Superior temporal gyrus (tissue), 1 donor: ENCODE data around the gene HS2ST1.
"Not testable (repeated sequence)": the region's sequence is repeated elsewhere in the genome, so short reads cannot be mapped to it uniquely, and the experiment has no call there.

Experiments
- DNase-seq: peaks from one replicate; pipeline ENCODE4 v3.0.0-alpha.2; 2016; ENCODE audit errors: extremely low spot score

The HS2ST1 gene

GRCh38 chr1:87023326-87023725 is 108.9 kb downstream of the HS2ST1 start:
- DNase-seq, result no peak

GRCh38 chr1:87024936-87025540 is 110.6 kb downstream of the HS2ST1 start:
- DNase-seq, result peak; percentile 59

GRCh38 chr1:87027561-87027960 is 113.1 kb downstream of the HS2ST1 start:
- DNase-seq, result not testable (repeated sequence)

- DNase-seq, result no peak
Observed at GRCh38 chr1:87028576-87028975, 114.1 kb downstream of the HS2ST1 start.

- no peak for DNase-seq
Observed at GRCh38 chr1:87030740-87031690, 116.6 kb downstream of the HS2ST1 start.

- DNase-seq, result no peak
Observed at GRCh38 chr1:87034351-87034750, 119.9 kb downstream of the HS2ST1 start.

GRCh38 chr1:87039096-87039495 is 124.7 kb downstream of the HS2ST1 start:
- no peak for DNase-seq

GRCh38 chr1:87042111-87042811 is 127.8 kb downstream of the HS2ST1 start:
- no peak for DNase-seq

- DNase-seq, result no peak
Observed at GRCh38 chr1:87044424-87044823, 130.0 kb downstream of the HS2ST1 start.

- DNase-seq, result no peak
Observed at GRCh38 chr1:87044840-87045239, 130.4 kb downstream of the HS2ST1 start.

- no peak for DNase-seq
Observed at GRCh38 chr1:87045761-87046304, 131.4 kb downstream of the HS2ST1 start.

- DNase-seq, result no peak
Observed at GRCh38 chr1:87046951-87047350, 132.5 kb downstream of the HS2ST1 start.

GRCh38 chr1:87048237-87048636 is 133.8 kb downstream of the HS2ST1 start:
- no peak for DNase-seq

- DNase-seq, result no peak
Observed at GRCh38 chr1:87051965-87052364, 137.5 kb downstream of the HS2ST1 start.

GRCh38 chr1:87052400-87052799 is 138.0 kb downstream of the HS2ST1 start:
- no peak for DNase-seq

GRCh38 chr1:87052961-87053360 is 138.5 kb downstream of the HS2ST1 start:
- no peak for DNase-seq

- DNase-seq, result no peak
Observed at GRCh38 chr1:87053446-87053845, 139.0 kb downstream of the HS2ST1 start.

GRCh38 chr1:87056974-87057373 is 142.5 kb downstream of the HS2ST1 start:
- DNase-seq, result no peak

- DNase-seq, result no peak
Observed at GRCh38 chr1:87058343-87058649, 143.9 kb downstream of the HS2ST1 start.

- DNase-seq, result no peak
Observed at GRCh38 chr1:87061742-87062156, 147.3 kb downstream of the HS2ST1 start.

GRCh38 chr1:87062687-87063086 is 148.3 kb downstream of the HS2ST1 start:
- no peak for DNase-seq

- no peak for DNase-seq
Observed at GRCh38 chr1:87064309-87064708, 149.9 kb downstream of the HS2ST1 start.
